Measurements from ENCODE around the gene DPH6.

DPH6 gene

DNA sequence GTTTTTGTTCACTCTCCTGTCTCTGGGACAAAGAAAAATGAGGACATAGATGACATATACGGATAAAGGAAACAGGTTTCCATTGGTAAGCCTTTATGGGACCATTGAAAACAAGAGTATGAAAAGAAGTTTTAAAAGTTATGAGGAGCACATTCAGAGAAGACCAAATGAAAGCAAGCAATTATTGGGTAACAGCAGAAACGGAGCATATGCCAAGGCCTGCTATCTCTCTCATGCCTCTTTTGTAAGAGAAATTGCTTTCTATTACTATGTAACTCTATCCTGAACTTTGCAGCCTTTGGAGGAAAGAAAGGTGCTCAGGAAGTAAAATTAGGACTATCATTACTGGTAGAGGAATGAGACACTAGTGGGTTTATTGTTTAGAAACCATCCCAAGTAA is 14.9 kb upstream of the DPH6 start:
- Histone ChIP-seq H3K9ac (no peak overlapping the region), H3K9me3 (ENCODE audit: control insufficient read depth, low read length) (no peaks in the 10 kb centered on the region), H3K79me2 (no peaks in the 10 kb centered on the region), H2AFZ (no peak overlapping the region), H3K4me2 (ENCODE audit: low read length) (no peak overlapping the region), H3K27ac (no peak overlapping the region), H3K4me3 (ENCODE audit: low read depth, low read length) (no peak overlapping the region), H3K4me1 (no peaks in the 10 kb centered on the region), H3K27me3 (ENCODE audit: control insufficient read depth, insufficient read depth, low read length) (no peaks in the 10 kb centered on the region), H3K36me3 (ENCODE audit: control insufficient read depth, insufficient read depth, low read length) (no peaks in the 10 kb centered on the region)
- TF ChIP-seq, protein P1, sequence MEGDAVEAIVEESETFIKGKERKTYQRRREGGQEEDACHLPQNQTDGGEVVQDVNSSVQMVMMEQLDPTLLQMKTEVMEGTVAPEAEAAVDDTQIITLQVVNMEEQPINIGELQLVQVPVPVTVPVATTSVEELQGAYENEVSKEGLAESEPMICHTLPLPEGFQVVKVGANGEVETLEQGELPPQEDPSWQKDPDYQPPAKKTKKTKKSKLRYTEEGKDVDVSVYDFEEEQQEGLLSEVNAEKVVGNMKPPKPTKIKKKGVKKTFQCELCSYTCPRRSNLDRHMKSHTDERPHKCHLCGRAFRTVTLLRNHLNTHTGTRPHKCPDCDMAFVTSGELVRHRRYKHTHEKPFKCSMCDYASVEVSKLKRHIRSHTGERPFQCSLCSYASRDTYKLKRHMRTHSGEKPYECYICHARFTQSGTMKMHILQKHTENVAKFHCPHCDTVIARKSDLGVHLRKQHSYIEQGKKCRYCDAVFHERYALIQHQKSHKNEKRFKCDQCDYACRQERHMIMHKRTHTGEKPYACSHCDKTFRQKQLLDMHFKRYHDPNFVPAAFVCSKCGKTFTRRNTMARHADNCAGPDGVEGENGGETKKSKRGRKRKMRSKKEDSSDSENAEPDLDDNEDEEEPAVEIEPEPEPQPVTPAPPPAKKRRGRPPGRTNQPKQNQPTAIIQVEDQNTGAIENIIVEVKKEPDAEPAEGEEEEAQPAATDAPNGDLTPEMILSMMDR (IDR thresholded peaks at IDR 0.05) = no peak

DNA sequence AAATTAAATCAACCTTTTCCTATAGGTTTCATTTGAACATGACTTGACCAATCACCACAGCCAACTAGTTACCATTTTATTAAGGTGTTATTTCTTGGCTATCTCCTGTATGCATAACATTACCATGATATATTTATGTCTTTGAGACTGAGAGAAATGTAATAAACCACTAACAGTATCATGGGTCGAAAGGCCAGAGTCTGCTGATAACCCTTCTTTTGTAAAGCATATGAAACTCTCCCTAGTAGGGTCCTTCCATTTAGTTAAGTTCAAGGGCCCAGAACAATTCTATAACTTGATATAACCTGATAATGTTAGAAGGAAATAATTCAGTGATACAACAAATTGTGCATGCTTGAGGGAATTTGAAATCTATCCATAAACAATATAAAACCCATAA is 14.3 kb upstream of the DPH6 start:
- no peaks in the 10 kb centered on the region for H3K79me2 ChIP-seq
- no peak overlapping the region for H3K4me3 ChIP-seq (ENCODE audit: low read depth, low read length)
- no peak overlapping the region for H2AFZ ChIP-seq
- no peaks in the 10 kb centered on the region for H3K36me3 ChIP-seq (ENCODE audit: control insufficient read depth, insufficient read depth, low read length)
- no peaks in the 10 kb centered on the region for H3K4me1 ChIP-seq
- TF ChIP-seq, protein P1 (IDR thresholded peaks at IDR 0.05) = no peak
- H3K27ac ChIP-seq = no peak overlapping the region
- no peaks in the 10 kb centered on the region for H3K9me3 ChIP-seq (ENCODE audit: control insufficient read depth, low read length)
- no peak overlapping the region for H3K4me2 ChIP-seq (ENCODE audit: low read length)
- no peak overlapping the region for H3K9ac ChIP-seq
- H3K27me3 ChIP-seq (ENCODE audit: control insufficient read depth, insufficient read depth, low read length) = no peaks in the 10 kb centered on the region

DNA sequence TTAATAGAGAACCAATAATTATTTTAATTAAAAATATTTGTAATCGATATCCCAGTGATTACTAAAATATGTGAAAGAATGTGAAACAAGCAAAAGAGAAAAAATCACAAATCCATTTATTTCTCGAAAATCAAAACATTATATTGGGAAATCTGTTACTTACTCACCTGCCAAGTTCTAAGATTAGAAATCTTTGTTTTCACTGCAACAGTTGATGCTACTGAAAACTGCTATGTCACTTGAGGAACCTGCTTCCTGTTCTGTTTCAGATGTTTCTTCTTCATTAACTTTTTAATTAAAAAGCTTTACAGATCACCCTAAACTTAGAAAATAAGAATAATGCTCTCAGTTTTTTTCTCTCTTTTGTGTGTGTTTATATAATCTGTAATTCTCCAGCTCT is 13.7 kb upstream of the DPH6 start:
- no peaks in the 10 kb centered on the region for H3K9me3 ChIP-seq (ENCODE audit: control insufficient read depth, low read length)
- TF ChIP-seq, protein P1 (IDR thresholded peaks at IDR 0.05) = no peak
- H3K27ac ChIP-seq = no peak overlapping the region

DNA sequence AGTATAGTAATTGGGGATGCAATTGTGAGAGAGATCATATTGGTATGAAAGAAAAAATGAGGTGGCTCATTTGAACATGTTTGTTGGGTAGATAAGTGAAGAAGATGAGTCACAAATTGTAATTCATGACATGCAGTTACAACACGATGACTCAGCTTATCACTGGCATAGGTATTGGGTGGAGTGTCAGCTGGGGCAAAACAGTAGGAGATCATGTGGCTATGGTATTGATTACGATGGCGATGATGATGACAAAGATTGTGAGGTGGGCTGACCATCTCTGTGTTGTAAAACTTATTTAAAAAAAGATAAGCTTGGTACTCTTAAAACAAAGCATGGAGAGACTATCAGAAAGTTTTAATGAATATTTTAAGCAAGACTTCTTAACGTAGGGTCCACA is 11.6 kb upstream of the DPH6 start:
- no peak overlapping the region for H3K4me2 ChIP-seq (ENCODE audit: low read length)
- H3K27ac ChIP-seq = no peak overlapping the region
- no peaks in the 10 kb centered on the region for H3K79me2 ChIP-seq
- no peak overlapping the region for H3K9ac ChIP-seq
- TF ChIP-seq, protein P1 (IDR thresholded peaks at IDR 0.05) = no peak
- H3K4me3 ChIP-seq (ENCODE audit: low read depth, low read length) = no peak overlapping the region
- no peaks in the 10 kb centered on the region for H3K4me1 ChIP-seq
- H3K36me3 ChIP-seq (ENCODE audit: control insufficient read depth, insufficient read depth, low read length) = no peaks in the 10 kb centered on the region
- no peak overlapping the region for H2AFZ ChIP-seq
- no peaks in the 10 kb centered on the region for H3K27me3 ChIP-seq (ENCODE audit: control insufficient read depth, insufficient read depth, low read length)
- H3K9me3 ChIP-seq (ENCODE audit: control insufficient read depth, low read length) = no peaks in the 10 kb centered on the region

More for the DNA sequence above, 13.7 kb upstream of the DPH6 start:
- no peak overlapping the region for H2AFZ ChIP-seq
- no peaks in the 10 kb centered on the region for H3K4me1 ChIP-seq
- H3K4me2 ChIP-seq (ENCODE audit: low read length) = no peak overlapping the region
- H3K36me3 ChIP-seq (ENCODE audit: control insufficient read depth, insufficient read depth, low read length) = no peaks in the 10 kb centered on the region
- H3K27me3 ChIP-seq (ENCODE audit: control insufficient read depth, insufficient read depth, low read length) = no peaks in the 10 kb centered on the region
- H3K9ac ChIP-seq = no peak overlapping the region
- H3K79me2 ChIP-seq = no peaks in the 10 kb centered on the region
- no peak overlapping the region for H3K4me3 ChIP-seq (ENCODE audit: low read depth, low read length)

DNA sequence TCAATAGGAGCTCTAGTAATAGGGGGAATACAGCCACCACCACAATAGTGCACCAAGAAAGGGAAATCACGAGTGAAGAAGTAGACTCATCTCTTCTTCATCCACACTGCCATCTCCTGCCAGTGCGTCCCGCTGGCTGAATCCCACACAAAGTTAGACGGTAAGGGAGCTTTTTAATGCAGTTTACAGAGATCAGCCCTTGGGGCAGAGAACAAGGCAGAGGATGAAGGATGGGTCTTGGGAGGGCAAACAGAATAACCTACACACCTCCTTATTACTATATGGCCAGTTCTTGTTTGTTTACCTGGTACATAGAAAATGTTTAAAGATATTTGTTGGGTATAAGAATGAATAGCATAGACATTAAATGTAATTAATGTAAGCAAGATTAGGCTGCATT is 11.0 kb upstream of the DPH6 start:
- no peaks in the 10 kb centered on the region for H3K36me3 ChIP-seq (ENCODE audit: control insufficient read depth, insufficient read depth, low read length)
- H3K27ac ChIP-seq = no peak overlapping the region
- TF ChIP-seq, protein P1 (IDR thresholded peaks at IDR 0.05) = no peak

More for the DNA sequence above, 11.0 kb upstream of the DPH6 start:
- H3K4me2 ChIP-seq (ENCODE audit: low read length) = no peak overlapping the region
- H3K4me1 ChIP-seq = no peaks in the 10 kb centered on the region
- H3K79me2 ChIP-seq = no peaks in the 10 kb centered on the region
- H2AFZ ChIP-seq = no peak overlapping the region
- H3K4me3 ChIP-seq (ENCODE audit: low read depth, low read length) = no peak overlapping the region
- no peaks in the 10 kb centered on the region for H3K9me3 ChIP-seq (ENCODE audit: control insufficient read depth, low read length)
- no peaks in the 10 kb centered on the region for H3K27me3 ChIP-seq (ENCODE audit: control insufficient read depth, insufficient read depth, low read length)
- no peak overlapping the region for H3K9ac ChIP-seq
